LNCAP (cell line): ENCODE measurements around the gene SDR9C7.

Experiments used
- CTCF ChIP-seq: fragments of 450-650 bp; IDR thresholded peaks from 2 replicates; pipeline ENCODE4 v1.5.1; 2017; ENCODE audit warnings: mild to moderate bottlenecking

SDR9C7 gene

GRCh38 chr12:56898938-56899337 lies 35.3 kb downstream of the SDR9C7 start:
- TF ChIP-seq CTCF: no peak

DNA sequence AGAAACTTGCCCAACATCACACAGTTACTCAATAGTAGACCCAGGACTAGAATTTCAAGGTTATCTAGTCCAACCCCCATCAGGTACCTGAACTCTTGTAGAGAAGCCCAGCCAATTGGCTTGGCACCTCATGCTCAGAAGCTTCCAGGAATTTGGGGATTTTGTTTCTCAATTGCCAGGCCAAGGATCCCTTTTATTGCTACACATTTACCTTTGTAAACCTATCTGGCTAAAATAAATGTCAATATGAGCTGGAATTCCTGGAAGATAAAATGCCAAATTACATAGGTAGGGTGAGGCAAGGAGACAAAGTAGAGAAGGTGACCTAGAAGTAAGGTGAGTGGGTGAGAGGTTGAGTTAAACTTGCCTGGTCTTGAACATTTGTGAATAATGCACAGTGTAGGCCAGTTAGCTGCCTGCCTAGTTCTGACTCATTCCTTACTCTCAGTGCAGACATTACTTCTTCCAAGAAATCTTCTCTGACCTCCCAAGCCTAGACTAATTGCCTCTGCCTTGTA lies 36.3 kb downstream of the SDR9C7 start:
- no peak for TF ChIP-seq CTCF

- no peak for TF ChIP-seq CTCF
Observed at GRCh38 chr12:56896082-56896481, 38.1 kb downstream of the SDR9C7 start.

DNA sequence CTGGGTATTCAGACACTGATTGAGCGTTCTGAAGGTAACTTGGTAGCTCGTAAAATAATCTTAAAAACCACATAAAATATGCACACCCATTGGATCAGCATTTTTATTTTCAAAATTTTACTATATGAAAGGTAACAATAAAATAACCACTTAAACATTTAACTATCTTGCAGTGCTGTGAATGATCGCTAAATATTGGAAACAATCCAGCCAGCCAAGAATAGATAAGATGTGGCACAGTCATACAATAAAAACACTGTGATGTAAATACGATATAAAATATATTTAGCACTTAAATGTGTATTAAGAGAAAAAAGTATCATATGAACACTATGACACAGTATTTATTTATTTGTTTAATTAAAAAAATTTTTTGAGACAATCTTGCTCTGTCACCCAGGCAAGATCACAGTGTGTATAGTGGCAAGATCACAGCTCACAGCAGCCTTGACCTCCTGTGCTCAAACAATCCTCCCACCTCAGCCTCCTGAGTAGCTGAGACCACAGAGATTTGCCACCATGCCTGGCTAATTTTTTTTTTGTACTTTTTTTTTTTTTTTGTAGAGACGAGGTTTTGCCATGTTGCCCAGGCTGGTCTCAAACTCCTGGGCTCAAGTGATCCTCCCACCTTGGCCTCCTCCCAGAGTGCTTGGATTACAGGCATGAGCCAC lies 39.4 kb downstream of the SDR9C7 start:
- no peak for TF ChIP-seq CTCF

DNA sequence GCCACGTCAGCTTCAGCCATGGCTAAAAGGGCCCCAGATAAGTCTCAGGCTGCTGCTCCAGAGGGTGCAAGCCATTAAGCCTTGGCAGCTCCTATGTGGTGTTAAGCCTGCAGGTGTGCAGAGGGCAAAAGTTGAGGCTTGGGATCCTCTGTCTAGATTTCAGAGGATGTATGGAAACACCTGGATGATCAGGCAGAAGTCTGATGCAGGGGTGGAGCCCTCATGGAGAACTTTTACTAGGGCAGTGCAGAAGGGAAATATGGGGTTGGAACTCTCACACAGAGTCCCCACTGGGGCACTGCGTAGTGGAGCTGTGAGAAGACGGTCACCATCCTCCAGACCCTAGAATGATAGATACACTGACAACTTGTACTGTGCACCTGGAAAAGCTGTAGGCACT lies 47.9 kb downstream of the SDR9C7 start:
- TF ChIP-seq CTCF: no peak

- no peak for TF ChIP-seq CTCF
Observed at GRCh38 chr12:56885316-56885715, 48.9 kb downstream of the SDR9C7 start.

GRCh38 chr12:56884421-56884820 lies 49.8 kb downstream of the SDR9C7 start:
- TF ChIP-seq CTCF: no peak
